ENCODE data around the gene NHSL1. TPM values are rescaled to one million over a fixed set of nuclear protein-coding genes. Genes with fewer than 3 reads are reported as not detected.

NHSL1 gene
- total RNA-seq, 2 experiments from 2014 or later, result 2.7 to 10.6 TPM

DNA sequence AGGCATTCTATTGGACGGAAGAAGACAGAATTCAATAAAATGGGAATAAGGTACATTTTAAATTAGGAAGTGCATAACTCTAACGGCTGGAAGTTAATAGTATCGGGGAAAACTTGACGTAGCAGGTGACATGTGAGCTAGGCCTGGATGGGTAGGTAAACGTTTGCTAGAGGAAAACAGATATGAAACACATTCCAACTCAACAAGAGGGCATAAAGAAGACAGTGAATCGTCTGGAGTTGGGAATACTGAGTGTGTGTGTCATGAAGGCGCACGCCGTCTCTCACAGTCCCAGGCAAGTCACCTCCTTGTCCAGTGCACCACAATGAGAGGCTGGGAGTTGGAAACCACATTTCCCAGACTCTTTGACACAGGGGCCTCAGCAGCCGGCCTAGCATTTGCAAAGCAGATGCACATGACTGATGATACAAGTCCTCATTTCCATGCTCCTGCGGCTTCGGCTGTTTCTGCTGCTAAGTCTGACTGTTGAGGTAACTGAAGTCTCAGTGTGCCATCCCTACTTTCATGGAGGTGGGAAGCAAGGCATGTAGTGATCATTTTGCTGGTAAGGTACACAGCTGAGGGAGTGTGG is 16.5 kb upstream of the NHSL1 start:
- no peaks in the 10 kb centered on the region for H4K20me1 ChIP-seq (ENCODE audit: insufficient read depth, low read length)
- no peak overlapping the region for H3K4me2 ChIP-seq (ENCODE audit: low read length)
- no peak overlapping the region for H2AFZ ChIP-seq (ENCODE audit: low read length)
- no peak overlapping the region for H3K27ac ChIP-seq (ENCODE audit: low read depth, low read length, poor library complexity, severe bottlenecking)
- no peak for DNase-seq (ENCODE audit: low spot score)
- H3K79me2 ChIP-seq (ENCODE audit: insufficient read depth, low read depth, low read length), result no peaks in the 10 kb centered on the region
- H3K9me3 ChIP-seq (ENCODE audit: low read length), result 0 out of 2 replicates have a peak, but pooled peaks cover 5% of the 10 kb centered on the region
- no peaks in the 10 kb centered on the region for H3K9me2 ChIP-seq (ENCODE audit: insufficient read depth, low read length)
- TF ChIP-seq, protein P1, sequence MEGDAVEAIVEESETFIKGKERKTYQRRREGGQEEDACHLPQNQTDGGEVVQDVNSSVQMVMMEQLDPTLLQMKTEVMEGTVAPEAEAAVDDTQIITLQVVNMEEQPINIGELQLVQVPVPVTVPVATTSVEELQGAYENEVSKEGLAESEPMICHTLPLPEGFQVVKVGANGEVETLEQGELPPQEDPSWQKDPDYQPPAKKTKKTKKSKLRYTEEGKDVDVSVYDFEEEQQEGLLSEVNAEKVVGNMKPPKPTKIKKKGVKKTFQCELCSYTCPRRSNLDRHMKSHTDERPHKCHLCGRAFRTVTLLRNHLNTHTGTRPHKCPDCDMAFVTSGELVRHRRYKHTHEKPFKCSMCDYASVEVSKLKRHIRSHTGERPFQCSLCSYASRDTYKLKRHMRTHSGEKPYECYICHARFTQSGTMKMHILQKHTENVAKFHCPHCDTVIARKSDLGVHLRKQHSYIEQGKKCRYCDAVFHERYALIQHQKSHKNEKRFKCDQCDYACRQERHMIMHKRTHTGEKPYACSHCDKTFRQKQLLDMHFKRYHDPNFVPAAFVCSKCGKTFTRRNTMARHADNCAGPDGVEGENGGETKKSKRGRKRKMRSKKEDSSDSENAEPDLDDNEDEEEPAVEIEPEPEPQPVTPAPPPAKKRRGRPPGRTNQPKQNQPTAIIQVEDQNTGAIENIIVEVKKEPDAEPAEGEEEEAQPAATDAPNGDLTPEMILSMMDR (conservative IDR thresholded peaks at IDR 0.05; ENCODE audit: low read length), result no peak
- TF ChIP-seq EZH2phosphoT487 (IDR thresholded peaks at IDR 0.05; ENCODE audit: borderline replicate concordance, low read depth, low read length), result no peak
- CTCF ChIA-PET (ENCODE audit: unreplicated experiment), result no interaction called here
- no peaks in the 10 kb centered on the region for H3K4me1 ChIP-seq (ENCODE audit: insufficient read depth, low read length, poor library complexity, severe bottlenecking)
- H3K4me3 ChIP-seq (ENCODE audit: low read depth, low read length, poor library complexity, severe bottlenecking), result no peak overlapping the region
- no TSS peak for BruUV-seq (replicated peaks)
- no peaks in the 10 kb centered on the region for H3K36me3 ChIP-seq (ENCODE audit: insufficient read depth, low read length)
- intact Hi-C loops (cut with micrococcal nuclease; ENCODE audit: unreplicated experiment), result loop anchor here (2.0 kb wide), 2 partner anchors 87 to 399 kb away; no protein-coding TSS in a partner anchor
- POLR2A ChIA-PET, result interaction anchor here (1.1 to 1.5 kb wide), 2 partner anchors 17 to 89 kb away, joined by 3 to 7 read pairs; no protein-coding TSS in a partner anchor

DNA sequence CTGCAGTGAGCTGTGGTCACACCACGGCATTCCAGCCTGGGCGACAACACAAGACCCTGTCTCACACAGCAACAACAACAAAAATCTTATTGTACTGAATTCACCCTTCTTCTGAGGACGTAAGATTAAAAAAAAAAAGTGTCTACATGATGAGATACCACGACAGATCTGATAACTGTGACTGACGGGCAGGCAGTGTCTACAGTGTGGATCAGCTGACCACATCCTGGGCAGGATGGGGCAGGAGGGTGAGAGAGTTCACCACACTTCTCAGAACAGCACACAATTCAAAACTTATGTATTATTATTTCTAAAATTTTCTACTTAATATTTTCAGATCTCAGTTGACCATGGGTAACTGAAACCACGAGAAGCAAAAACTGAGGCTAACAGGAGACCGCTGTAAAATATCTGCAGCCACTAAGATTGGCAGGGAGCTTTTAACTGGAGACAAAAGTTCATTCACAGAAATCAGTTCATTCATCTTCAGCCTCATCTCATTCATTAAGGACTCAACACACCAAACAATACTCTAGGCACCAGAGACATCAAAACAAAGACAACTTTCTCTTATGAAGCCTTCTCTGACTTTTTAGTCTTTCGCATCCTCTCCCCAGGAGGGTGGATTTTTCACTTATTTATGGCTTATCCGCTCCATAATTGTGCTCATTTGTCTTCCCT is 15.7 kb upstream of the NHSL1 start:
- Histone ChIP-seq H3K9me2 (ENCODE audit: insufficient read depth, low read length) (no peaks in the 10 kb centered on the region), H3K4me2 (ENCODE audit: low read length) (no peak overlapping the region), H3K27ac (ENCODE audit: low read depth, low read length, poor library complexity, severe bottlenecking) (no peak overlapping the region), H4K20me1 (ENCODE audit: insufficient read depth, low read length) (no peaks in the 10 kb centered on the region), H3K4me3 (ENCODE audit: low read depth, low read length, poor library complexity, severe bottlenecking) (no peak overlapping the region), H2AFZ (ENCODE audit: low read length) (no peak overlapping the region), H3K4me1 (ENCODE audit: insufficient read depth, low read length, poor library complexity, severe bottlenecking) (no peaks in the 10 kb centered on the region), H3K36me3 (ENCODE audit: insufficient read depth, low read length) (no peaks in the 10 kb centered on the region), H3K9me3 (ENCODE audit: low read length) (0 out of 2 replicates have a peak, but pooled peaks cover 5% of the 10 kb centered on the region), H3K79me2 (ENCODE audit: insufficient read depth, low read depth, low read length) (no peaks in the 10 kb centered on the region)
- intact Hi-C loops (cut with micrococcal nuclease; ENCODE audit: unreplicated experiment), result loop anchor here (5.0 kb wide), 1 partner anchor 228 kb away; no protein-coding TSS in a partner anchor
- CTCF ChIA-PET (ENCODE audit: unreplicated experiment), result no interaction called here
- TF ChIP-seq, protein P1 (conservative IDR thresholded peaks at IDR 0.05; ENCODE audit: low read length), result no peak
- TF ChIP-seq EZH2phosphoT487 (IDR thresholded peaks at IDR 0.05; ENCODE audit: borderline replicate concordance, low read depth, low read length), result no peak
- BruUV-seq (replicated peaks), result no TSS peak
- POLR2A ChIA-PET, result interaction anchor here (0.5 to 1.5 kb wide), 4 partner anchors 17 to 257 kb away, joined by 3 to 7 read pairs (median 4); no protein-coding TSS in a partner anchor
- DNase-seq (ENCODE audit: low spot score), result no peak

DNA sequence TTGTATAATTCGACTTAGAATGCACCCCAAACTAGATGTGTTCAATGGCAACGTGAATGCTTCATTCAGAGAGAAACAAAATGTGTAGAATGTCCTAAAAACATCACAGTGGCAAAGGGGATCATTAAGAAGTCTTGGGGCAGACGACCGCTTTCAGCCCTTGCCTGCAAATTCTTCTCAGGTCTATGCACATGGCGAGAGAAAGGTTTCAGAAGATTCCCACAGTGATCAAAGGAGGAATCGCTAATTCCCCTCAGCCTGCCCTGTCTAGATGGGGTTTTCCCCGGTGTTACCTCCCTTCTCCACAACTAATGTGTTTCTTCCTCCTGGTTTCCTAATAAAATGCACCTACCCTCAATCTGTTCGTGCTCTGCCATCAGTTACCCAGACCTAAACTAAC is 13.3 kb upstream of the NHSL1 start:
- intact Hi-C loops (cut with micrococcal nuclease; ENCODE audit: unreplicated experiment), result loop anchor here (5.0 kb wide), 1 partner anchor 225 kb away; no protein-coding TSS in a partner anchor
- no peaks in the 10 kb centered on the region for H3K79me2 ChIP-seq (ENCODE audit: insufficient read depth, low read depth, low read length)
- DNase-seq (ENCODE audit: low spot score), result no peak

More for the DNA sequence above, 13.3 kb upstream of the NHSL1 start:
- Histone ChIP-seq H3K4me2 (ENCODE audit: low read length) (no peak overlapping the region), H3K27ac (ENCODE audit: low read depth, low read length, poor library complexity, severe bottlenecking) (no peak overlapping the region), H3K9me3 (ENCODE audit: low read length) (0 out of 2 replicates have a peak, but pooled peaks cover 1% of the 10 kb centered on the region), H3K4me1 (ENCODE audit: insufficient read depth, low read length, poor library complexity, severe bottlenecking) (peaks cover 4% of the 10 kb centered on the region), H3K36me3 (ENCODE audit: insufficient read depth, low read length) (no peaks in the 10 kb centered on the region), H3K4me3 (ENCODE audit: low read depth, low read length, poor library complexity, severe bottlenecking) (no peak overlapping the region), H4K20me1 (ENCODE audit: insufficient read depth, low read length) (no peaks in the 10 kb centered on the region), H3K9me2 (ENCODE audit: insufficient read depth, low read length) (no peaks in the 10 kb centered on the region), H2AFZ (ENCODE audit: low read length) (no peak overlapping the region)
- no peak for TF ChIP-seq EZH2phosphoT487 (IDR thresholded peaks at IDR 0.05; ENCODE audit: borderline replicate concordance, low read depth, low read length)
- TF ChIP-seq, protein P1 (conservative IDR thresholded peaks at IDR 0.05; ENCODE audit: low read length), result no peak
- ChIA-PET CTCF (ENCODE audit: unreplicated experiment) (no interaction called here), POLR2A (no interaction called here)
- no TSS peak for BruUV-seq (replicated peaks)
